OCI-M2 (cell line): ENCODE results near the gene P2RX4.
"Not testable (repeated sequence)": the region's sequence is repeated elsewhere in the genome, so short reads cannot be mapped to it uniquely, and the experiment has no call there.

Experiments used
- DNase-seq: peaks from one replicate; lab custom pipeline; 2025; ENCODE audit not compliant: unreplicated experiment; lab: John Stamatoyannopoulos, UW

Gene P2RX4

DNA sequence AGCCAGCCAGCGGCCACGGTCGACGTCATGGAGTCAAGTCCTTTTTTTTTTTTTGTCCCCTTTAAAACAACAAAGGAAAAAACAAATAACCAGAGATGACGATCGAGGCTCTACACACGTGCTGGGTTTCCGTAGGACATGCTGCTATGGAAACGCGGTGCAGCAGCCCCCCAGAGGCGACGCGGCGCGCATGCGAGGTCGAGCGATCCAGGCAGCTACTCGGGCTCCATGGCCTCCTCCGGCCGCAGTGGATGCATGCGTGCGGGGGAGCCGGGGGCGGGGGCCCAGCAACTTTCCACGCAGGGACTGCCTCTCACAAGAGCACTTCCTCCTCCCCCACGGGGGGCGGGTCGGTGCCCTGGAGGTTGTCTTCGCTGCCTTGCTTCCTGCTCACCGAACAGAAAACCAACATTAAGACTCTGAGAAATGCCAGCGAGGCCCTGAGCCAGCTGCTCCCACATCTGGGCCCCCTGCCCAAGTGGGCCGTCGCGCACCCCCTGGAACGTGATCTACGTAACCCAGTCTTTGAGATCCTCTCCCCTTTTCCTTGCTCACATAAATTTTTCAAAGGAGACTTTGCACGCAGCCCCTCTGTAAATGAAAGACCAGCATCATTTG, 30.7 kb downstream of the P2RX4 start:
- no peak for DNase-seq

DNA sequence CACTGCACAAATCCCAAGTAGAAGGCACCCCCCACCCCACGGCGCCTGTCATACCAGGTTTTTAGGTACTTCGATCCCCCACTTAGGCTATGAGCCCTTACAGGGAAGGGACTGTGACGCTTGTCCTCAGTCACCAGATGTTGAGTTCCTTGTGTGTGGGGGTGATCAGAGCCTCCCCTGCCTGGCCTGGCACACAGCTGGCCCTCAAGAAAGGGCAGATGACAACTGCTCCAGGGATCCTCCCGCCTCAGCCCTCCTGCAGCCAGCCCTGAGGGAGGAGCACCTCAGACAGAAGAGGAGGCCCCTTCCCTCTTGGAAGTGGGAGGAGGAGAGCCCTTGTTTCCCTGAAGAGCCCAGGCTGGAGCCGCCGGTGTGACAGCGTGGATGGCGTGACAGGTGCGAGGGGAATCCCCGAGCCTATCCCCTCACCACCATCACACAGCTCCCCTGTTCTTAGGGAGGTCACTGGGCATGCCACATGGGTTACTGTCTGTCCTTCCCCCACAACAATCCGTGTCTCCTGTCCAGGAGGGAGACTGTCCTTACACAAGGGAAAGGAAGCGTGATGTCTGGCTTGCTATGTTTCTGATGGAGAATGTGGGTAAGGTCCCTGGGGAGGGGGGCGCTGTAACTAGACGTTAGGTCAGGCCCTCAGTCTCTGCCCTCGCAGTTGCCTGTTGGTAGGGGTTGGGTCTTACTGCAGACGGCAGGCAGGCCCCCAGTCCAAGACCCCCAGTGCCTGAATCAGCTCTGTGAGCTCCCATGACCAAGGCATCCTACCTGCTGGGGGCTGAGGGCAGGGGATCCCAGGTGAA, 31.4 kb downstream of the P2RX4 start:
- no peak for DNase-seq

DNA sequence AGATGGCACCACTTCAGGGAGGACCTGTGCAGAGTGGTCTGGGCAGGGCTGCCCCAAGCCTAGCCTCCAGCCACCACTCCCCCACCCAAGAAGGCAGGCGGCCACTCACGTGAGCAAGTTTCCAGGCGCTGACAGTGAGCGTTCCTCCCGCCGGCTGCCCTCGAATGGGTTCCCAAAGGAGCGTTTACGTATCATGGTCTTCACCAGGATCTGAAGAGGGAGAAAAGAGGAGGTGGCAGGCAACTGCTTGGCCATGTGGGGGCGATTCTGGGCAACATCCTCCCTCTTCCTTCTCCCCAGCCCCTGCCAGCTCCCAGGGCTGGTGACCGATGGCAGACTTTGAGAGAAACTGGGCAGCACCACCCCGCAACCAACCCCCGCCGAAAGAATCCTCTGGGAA, 35.1 kb downstream of the P2RX4 start:
- DNase-seq, result no peak

GRCh38 chr12:121245951-121246350, 36.0 kb downstream of the P2RX4 start:
- DNase-seq, result no peak

DNA sequence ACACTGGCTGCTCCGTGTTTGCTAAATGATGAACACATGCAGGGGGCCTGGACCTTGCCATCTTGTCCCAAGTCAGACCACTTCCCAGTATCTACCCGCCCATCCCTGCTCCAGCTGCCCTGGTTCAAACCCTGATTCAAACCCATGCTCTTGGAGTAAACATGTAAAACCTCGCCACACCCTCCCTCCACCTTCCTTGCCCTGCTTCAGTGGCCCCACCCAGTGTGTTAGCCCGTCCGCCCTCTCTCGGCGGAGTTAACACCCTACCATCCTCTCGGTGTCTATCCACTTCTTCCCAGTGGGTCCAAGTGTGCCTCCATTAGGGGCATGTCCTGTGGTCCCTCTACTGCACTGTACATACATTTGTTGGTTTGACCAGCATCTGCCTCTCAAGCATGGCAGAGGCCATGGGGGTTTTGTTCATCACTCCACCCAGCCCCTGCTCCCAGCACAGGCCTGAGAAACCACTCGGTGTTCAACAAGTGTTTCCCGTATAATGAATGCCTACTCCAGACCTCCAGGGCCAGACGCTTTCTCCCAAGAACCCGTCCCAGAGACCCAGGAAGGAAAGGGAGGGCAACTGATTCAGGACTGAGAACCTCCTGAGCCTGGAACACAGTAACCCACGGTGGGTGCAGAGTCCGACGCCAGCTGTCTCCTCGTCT, 37.1 kb downstream of the P2RX4 start:
- DNase-seq, result no peak

DNA sequence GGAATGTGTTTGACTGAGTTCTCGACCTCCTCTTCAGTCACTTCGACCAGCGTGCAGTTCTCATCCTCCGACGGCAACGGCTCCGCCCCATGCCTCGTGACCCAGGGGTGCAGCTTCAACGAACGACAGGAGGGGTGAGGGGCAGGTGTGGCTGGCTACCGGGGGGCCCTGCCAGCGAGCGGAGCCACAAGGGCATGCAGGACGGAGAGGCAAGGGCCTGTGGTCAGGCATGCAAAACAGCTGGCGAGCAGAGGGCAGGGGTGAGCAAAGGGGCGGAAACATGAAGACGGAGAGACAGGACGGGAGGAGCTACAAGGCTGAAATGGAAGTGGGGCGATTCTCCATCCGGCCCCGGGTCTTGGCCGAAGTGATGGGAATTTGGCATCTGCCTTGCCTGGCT, 38.7 kb downstream of the P2RX4 start:
- no peak for DNase-seq

GRCh38 chr12:121250359-121250758, 40.4 kb downstream of the P2RX4 start:
- DNase-seq, result no peak

- no peak for DNase-seq
These were observed 41.9 kb downstream of the P2RX4 start for GRCh38 chr12:121251838-121252237.

GRCh38 chr12:121252712-121253345, 42.9 kb downstream of the P2RX4 start:
- no peak for DNase-seq

DNA sequence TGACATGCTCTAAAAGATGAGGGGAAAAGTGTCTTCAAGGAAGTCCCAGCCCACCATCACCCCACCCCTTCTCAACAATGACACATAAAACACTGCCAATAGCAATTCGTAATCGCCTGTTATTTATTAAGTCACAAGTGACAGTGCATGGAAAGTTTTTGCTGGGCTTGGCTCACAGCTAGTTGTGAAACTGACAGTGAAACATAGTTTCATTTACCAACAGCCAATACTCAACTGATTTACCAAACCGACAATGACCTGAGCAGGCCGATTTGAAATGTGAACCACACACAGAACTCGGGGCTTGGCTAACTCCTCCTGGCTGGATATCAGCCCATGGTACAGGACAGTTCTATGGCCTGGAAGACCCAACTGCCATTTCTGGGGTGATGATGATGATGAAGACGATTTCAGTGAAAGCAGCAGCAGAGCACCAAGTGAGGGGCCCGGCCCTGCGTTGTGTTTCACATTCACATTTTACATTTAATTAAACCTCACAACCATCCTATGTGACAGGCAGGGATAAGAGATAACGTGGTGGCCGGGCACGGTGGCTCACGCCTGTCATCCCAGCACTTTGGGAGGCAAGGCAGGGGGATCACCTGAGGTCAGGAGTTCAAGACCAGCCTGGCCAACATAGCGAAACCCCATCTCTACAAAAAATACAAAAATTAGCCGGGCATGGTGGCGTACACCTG, 43.9 kb downstream of the P2RX4 start:
- no peak for DNase-seq

DNA sequence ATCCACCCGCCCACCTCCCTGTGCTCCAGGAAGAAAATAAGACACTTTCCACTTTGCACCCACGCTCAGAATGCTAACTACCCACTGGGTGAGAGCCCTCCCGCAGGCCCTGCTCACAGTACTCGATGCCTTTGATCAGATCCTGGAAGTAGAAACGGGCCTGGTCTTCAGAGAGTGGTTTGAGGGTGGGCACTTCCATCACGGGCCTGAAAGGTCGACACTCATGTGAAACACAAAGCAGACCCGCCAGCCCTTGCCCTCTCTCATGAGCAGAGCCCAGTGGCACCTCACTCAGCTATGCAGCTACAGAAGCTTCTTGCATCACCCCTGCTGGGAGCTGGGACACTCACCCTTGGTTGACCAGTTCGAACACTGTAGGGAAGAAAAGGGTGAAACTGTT, 45.5 kb downstream of the P2RX4 start:
- DNase-seq, result no peak

GRCh38 chr12:121257704-121258449, 47.9 kb downstream of the P2RX4 start:
- DNase-seq, result not testable (repeated sequence)

- DNase-seq, result no peak
These were observed 49.1 kb downstream of the P2RX4 start for GRCh38 chr12:121259074-121259473.

DNA sequence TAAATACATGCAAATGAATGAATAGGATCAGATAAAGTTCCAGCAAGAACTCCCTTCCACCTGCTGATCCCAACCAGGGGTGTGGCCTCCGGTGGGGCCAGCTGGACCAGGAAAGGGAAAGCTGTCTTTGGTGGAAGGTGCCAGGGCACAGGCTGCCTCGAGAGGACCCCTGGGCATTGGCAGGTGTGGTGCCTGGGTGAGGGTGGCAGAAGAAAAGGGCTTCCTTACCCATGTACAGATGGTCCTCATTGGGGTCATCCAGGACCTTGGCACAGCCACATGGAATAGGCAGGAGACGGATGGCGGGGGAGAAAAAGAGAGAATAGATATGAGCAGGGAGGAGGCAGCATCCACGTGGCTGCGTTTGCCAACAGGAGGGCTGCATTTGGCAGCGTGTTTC, 50.2 kb downstream of the P2RX4 start:
- no peak for DNase-seq

- DNase-seq, result no peak
These were observed 51.5 kb downstream of the P2RX4 start for GRCh38 chr12:121261398-121261797.

DNA sequence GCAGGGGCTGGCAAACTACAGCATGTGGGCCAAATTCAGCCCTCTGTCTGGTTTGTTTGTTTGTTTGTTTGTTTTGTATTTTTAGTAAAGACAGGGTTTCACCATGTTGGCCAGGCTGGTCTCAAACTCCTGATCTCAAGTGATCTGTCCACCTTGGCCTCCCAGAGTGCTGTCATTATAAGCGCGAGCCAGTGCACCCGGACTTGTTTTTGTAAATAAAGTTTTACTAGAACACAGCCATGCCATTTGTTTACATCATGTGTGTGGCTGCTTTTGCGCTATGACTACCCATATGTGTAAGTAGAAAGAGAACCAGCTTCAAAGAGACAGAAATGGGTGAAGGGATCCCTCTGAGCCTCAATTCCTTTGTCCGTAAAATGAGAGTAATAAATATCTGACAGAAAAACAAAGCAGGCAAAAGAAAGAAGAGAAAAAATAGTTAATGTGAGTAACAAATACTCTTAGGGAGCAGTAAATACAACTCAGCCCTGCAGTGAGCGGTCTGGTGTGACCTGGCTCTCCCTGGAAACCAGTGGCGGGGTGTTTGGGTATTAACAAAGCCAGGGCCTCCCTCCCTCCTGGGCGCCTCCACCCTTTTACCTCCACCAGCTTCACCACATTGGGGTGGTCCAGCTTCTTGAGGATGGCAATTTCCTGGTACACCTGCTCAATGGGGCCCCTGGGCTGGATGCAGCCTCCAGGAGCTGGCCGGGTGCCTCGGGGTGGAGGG, 53.4 kb downstream of the P2RX4 start:
- DNase-seq, result no peak

DNA sequence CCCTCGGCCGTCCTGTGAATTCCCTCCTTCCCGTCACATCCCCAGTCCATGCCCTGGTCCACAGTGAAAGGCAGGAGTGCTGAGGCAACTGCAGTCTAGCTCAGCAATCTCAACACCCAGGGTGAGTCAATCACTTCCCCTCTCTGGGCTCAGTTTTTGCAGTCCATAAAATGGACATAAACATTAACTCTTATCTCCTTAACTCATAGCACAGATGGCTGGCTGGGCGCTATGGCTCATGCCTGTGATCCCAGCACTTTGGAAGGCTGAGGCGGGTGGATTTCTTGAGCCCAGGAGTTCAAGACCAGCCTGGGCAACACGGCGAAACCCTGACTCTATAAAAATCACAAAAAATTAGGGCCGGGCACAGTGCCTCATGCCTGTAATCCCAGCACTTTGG, 54.2 kb downstream of the P2RX4 start:
- DNase-seq, result no peak

GRCh38 chr12:121264951-121265515, 55.1 kb downstream of the P2RX4 start:
- DNase-seq, result no peak

DNA sequence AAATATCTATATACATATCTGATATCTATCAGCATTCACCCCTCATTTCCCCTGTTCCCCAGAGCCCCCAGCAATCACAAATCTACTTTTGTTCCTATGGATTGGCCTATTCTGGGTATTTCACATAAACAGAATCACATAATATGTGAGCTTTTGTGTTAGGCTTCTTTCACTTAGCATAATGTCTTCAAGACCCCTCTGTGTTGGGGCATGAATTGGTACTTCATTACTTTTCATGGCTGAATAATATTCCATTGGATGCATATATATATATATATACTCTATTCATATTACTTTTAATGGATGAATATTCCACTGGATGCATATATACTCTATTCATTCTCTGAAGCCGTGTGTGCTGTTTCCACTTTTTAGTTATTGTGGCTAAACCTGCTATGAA, 57.9 kb downstream of the P2RX4 start:
- DNase-seq, result no peak
